Measurements from ENCODE around the gene RAD51B.

The RAD51B gene

DNA sequence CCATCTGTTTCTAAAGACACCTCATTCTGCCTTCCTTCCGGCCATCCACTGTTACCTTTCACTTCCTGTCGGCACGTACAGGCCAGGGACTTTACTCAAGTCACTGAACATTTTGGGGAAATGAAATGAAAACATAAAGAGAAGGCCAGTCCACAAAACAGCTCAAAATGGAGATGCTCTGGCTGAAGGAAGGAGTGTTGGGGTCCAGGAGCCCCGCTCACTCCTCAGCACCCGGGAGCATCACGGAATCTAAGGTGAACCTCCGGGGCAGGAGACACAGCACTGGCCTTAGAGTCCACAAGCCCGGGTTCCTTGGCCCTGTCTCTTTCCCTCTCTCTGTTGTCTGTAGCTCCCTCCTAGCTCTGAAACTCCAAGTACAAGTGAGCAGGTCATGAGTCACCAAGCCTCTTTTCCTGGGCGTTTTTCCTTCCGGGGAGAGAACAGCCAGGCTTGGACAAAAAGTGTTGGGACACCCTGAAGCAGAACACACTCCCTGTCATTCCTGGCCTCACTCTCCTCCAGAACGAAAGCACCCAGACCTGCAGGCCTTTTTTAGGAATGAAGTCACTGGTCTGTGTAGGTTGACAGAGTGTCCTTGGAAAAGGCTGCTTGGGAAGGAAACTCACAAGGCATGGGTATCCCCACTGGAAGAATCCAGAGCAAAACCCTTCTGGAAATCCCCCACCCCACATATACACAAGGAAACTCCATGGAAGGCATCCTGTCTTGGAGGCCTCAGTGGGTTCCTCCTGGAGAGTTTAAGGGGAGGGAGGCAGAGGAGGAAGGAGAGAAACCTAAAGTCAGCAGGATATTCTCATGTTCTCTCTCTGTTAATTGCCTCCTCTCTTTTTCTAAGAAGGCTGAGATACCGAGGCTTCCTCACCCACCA, 728.0 kb downstream of the RAD51B start:
- DNase-seq, result no peak

- peak; percentile 71 for DNase-seq
Measured at GRCh38 chr14:68548194-68549076, 728.9 kb downstream of the RAD51B start.

DNA sequence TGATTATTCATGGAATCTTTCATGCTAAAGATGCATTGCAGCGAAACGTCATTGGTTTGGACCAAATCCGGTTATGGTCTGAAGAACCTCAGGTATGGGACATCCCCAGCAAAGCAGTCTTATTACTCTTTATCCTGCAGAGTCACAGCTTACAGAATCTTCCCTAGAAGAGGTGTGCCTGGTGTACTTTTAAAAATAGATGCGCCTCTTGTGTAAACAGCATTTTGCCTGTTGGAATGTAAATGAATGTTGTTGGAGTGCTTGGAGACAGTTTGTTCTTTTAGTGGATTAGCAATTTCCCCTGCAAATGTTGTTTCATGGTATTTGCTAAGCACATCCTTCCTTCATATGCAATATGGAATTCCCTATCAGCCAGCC, 730.7 kb downstream of the RAD51B start:
- no peak for DNase-seq

DNA sequence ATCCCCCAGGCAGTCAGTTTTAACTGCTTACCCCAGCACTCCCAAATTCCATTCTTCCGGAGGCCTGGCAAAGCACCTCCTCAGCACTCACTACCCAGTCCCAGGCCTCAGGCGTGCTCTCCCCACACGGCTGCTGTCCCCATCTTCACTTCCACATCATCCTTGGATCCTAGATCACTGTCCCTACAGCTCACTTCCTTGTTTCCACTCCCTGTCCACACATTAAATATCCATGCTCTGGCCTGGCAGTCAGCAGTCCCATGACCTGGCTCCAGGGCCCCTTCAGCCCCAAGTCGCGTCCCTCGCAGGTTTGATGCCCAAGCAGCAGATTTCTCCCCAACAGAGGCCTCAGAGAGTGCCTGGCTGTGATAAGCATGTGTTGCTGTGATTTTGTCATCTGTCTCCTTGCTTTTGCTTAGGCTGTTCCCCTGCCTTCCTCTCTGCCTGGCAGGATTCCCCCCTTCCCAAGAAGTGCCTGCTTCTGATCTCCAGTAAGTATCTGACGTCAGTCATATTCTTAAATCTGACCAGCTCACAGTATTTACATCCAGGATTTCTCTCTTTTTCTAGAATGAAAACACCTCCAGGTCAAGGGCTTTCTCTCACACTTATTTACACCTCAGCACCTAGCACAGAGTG, 731.6 kb downstream of the RAD51B start:
- DNase-seq, result no peak

DNA sequence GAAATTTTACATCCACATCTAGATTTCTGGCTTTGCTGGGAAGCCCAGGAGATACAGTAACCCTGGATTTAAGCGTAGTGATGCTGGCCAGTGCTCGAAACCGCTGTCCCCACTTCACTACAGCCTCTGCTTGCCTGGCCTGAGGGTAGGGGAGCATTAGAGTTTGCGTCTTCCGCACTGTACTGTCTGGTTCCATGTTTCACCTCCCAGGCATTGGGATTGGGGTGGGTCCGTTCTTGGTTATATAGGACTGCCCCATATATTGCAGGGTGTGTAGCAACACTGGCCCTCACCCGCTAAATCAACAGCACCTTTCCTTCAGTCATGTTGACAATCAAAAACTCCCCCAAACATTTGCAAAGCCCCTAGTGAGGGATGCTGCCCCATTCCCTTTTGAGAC, 732.5 kb downstream of the RAD51B start:
- no peak for DNase-seq

DNA sequence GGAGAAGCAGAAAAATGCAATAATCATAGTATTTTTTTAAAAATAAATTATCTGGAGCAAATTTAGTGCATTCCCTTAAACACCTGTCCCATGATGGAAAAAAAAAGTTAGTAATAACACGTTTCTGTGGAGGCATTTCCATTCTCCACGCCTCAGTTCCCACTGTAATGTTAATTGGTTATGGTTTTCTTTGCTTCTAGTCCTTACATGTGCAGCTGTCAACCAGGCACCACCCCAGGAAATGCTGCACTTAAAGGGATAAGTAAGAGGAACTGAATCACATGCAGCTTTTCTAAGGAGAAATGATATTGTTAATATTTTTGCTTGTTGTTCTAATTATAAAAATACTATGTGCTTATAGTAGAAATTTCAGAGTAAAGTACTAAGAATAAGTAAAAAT, 733.0 kb downstream of the RAD51B start:
- DNase-seq, result no peak

- no peak for DNase-seq
Measured at GRCh38 chr14:68553311-68553710, 733.7 kb downstream of the RAD51B start.

GRCh38 chr14:68554231-68554630, 734.7 kb downstream of the RAD51B start:
- DNase-seq, result no peak

DNA sequence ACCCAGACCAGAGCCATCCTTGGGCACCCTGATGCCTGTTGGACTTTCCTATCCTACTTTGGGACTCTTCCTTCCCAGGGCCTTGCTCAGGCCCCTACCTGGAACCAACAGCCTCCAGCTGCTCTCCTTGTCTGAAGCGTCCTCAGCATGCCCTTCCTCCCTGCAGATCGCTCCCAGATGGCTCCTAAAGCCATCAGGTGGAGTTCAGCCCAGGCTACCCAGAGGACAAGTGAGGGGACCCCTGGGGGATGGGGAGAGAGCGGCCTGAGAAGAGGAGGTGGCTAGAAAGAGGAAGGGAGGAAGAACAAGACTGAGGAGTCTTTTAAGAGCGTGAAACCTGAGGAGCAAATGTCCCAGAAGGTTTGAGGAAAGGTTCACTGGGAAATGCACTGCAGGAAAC, 736.7 kb downstream of the RAD51B start:
- no peak for DNase-seq

- DNase-seq, result no peak
Measured at GRCh38 chr14:68557648-68558047, 738.1 kb downstream of the RAD51B start.

DNA sequence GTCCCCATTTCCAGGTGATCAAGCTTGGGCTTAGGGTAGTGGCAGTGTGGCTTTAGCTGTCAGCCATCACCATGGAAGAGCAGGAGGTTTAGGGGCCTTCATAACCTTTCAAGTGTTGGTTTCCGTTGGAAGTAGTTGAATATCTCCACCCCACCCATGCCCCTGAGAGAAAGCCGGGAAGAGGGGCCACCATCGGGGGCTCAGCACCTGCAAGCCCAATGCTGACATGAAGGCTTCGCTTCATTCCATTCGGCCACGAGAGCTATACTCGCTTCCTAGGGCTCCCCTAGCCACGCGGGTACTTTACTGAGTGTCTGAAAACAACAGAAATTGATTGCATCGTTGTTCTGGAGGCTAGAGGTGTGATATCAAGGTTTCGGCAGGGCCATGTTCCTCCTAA, 738.5 kb downstream of the RAD51B start:
- no peak for DNase-seq

- DNase-seq, result no peak
Measured at GRCh38 chr14:68559949-68560348, 740.4 kb downstream of the RAD51B start.

GRCh38 chr14:68561531-68562007, 742.0 kb downstream of the RAD51B start:
- DNase-seq, result peak; percentile 82

DNA sequence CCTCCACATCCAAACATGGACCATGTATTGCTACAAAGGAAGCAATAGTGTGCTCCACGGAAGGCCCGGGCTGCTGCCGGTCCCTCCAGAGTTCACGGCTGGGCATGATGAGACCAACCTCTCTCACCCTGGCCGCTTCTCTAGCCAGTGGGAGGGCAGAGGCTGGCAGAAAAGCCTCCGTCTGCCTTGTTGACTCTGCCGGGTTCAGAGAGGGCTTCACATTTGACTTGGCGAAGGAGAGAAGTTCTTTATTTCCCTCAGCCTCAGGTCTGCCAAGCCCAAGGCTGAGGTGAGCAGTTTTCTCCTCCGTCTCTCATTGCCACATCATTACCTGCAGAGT, 743.3 kb downstream of the RAD51B start:
- no peak for DNase-seq

DNA sequence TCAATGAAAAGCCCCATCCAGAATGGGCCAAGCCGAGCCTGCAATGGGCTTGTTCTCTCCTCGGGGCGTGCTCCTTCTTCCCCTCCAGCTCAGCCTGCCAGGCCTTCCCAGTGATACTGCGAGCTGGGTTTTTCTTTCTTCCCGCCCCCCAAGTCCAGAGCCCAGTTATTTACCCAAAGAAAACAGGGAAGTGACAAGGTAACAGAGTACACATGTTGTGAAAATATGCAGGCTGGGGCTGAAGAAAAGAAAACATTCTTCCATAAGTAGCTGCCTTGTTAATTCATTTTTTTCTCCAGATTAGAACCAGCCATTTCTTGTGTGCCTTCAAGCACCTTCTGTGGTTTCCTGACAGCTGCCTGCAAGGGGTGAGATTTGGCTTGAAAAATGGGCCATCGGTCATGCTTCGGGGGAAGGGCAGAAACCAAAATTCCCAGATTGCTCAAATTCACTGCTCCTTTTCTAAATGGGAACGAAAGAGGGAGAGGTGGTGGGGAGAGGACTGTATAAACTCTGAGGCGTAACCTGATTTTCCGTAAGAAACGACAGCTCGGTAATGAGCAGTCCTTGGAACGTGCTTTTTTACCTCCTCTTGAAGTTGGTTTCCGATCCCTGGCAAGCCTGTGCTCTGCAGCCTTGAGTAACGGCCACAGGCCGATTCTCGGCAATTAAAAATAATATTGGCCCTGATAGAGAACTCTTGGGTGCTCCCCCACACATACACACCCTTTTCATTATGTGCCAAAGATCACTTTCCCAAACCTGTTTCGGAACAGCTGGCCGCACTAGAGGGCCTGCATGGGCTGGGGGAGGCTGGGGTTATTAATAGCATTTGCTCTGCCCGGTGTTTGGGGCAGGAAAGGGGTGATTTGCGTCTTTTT, 743.9 kb downstream of the RAD51B start:
- DNase-seq, result no peak

DNA sequence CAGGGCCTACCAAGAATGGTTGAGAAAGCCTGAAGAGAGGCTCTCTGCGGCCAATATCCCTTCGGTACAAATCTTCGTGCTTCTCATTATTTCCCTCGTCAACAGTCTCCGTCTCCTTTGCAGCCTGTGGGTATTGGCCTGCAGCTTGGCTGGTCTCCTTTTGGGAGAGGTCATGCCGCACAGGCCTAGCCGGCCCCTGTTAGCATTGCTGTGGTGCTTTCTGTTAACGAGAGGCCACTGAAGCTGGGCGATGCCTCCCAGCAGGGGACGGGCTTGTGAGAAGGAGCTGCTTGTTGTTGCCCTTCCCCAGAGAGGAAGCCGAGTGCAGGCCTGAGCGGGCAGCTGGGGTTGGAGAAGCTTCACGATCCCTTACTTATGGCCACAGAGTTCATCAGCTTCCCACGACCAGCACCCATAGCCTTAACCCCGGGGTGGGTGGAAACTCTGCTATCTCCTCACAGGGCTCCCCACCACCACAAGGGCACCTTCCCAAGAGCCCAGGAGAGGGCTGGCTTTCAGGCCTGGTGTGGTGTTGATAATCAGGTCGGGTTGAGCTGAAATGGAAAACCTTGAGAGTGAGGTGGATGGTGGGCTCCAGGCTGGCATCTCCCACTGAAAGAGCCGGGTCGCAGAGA, 744.7 kb downstream of the RAD51B start:
- DNase-seq, result peak; percentile 66

DNA sequence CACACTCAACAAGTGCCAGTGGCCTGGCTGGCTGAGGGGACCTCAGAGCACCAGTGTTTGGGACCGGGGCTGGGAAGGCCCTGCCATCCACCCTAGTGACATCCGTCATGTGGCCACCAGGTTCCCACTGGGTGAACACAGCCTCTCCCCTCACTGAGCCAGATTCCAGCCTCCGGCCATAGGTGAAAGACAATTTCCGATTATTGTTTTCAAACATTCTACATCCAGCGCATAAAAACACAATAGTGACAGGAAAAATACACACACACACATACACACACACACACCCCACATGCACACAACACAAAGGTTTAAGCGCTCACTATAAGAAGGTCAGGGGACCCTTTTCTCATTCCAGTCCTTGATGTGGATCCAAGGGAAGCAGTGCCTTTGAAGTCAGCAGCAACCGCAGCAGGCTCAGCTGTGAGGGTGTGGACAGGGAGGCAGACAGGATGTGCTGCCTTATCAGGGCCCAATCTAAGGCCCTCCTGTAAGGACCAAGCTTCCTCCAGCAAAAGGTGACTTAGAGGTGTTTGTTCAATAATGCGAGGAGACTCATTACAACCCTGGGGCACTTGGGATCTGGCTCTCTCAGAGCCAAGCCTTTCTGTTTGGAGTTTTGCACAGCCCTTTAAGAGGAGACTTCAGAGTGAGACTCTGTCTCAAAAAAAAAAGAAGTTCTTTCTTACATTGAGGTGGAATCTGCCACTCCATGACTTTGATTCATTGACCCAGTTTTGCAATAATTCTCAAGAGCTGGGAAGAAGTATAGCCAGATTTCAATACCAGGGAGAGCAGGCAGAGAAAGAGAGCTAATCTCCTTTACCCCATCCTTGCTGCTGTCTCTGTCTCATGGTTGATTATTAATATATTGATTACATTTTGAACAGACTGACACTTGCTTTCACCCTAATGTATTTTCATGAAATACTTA, 745.5 kb downstream of the RAD51B start:
- DNase-seq, result no peak

DNA sequence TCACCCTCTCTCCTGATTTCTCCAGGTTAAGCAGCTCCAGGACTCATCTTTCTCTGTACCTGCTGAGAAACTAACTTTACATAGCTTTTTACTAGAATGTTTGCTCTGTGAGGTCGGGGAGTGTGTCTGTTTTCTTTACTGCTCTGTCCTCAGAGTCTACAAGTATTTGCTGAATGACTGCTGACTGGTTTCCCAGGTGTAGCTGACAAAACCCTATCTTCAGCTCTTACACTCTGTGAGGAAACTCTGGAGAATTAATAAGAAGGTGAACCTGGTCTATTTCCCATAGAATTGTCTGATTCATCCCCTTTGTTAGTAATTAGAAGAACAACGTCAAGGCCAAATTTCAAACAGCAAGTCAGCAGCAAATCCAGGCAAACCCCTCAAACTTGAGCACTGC, 746.5 kb downstream of the RAD51B start:
- no peak for DNase-seq

- peak; percentile 77 for DNase-seq
Measured at GRCh38 chr14:68568907-68569897, 749.6 kb downstream of the RAD51B start.
